ENCODE data around the gene ABI1.

Gene ABI1

DNA sequence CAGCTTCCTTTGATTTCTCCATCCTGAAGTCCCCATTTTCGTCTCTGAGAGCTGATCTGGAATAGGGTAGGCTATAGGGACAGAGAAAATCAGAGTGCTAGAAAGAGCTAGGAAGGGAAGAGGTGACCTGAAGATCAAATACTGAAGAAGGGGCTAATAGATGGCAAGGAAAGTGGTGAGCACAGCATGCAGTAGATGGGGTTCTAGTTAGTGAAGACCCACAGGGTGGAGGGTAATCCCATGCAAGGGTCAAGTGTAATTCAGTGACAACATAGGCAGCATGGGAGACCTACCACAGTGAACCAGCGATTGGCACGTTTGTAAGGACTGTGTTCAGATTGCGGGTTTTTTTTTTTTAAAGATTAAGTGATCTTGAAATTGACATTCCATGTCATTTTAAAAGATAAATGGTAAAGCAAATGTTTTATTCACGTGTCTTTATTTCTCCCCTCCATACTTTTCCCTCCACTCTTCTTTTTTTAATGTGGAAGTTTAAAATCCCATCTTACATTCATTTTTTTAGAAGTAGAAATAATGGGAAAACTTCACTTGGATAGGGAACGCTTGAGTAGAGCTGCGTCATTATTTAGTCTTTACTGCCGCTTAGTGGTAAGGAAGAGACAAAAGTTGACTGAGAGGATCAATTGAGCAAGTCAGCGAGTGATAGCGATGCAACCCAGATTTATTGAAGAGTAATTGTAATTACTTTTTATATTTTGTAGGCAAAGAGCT, 21.0 kb upstream of the ABI1 start:
- DNase-seq (ENCODE audit: extremely low read depth, low read depth) = peak; percentile 27
- no peak overlapping the region for H3K4me3 ChIP-seq (replicated peaks; ENCODE audit: low read depth, low read length)
- TF ChIP-seq, protein P1, sequence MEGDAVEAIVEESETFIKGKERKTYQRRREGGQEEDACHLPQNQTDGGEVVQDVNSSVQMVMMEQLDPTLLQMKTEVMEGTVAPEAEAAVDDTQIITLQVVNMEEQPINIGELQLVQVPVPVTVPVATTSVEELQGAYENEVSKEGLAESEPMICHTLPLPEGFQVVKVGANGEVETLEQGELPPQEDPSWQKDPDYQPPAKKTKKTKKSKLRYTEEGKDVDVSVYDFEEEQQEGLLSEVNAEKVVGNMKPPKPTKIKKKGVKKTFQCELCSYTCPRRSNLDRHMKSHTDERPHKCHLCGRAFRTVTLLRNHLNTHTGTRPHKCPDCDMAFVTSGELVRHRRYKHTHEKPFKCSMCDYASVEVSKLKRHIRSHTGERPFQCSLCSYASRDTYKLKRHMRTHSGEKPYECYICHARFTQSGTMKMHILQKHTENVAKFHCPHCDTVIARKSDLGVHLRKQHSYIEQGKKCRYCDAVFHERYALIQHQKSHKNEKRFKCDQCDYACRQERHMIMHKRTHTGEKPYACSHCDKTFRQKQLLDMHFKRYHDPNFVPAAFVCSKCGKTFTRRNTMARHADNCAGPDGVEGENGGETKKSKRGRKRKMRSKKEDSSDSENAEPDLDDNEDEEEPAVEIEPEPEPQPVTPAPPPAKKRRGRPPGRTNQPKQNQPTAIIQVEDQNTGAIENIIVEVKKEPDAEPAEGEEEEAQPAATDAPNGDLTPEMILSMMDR (IDR thresholded peaks at IDR 0.05; ENCODE audit: low read depth, low read length, missing control alignments) = peak; percentile 76

GRCh38 chr10:26879744-26880143, 19.0 kb upstream of the ABI1 start:
- TF ChIP-seq, protein P1 (IDR thresholded peaks at IDR 0.05; ENCODE audit: low read depth, low read length, missing control alignments) = no peak
- no peak for DNase-seq (ENCODE audit: extremely low read depth, low read depth)
- no peak overlapping the region for H3K4me3 ChIP-seq (replicated peaks; ENCODE audit: low read depth, low read length)

DNA sequence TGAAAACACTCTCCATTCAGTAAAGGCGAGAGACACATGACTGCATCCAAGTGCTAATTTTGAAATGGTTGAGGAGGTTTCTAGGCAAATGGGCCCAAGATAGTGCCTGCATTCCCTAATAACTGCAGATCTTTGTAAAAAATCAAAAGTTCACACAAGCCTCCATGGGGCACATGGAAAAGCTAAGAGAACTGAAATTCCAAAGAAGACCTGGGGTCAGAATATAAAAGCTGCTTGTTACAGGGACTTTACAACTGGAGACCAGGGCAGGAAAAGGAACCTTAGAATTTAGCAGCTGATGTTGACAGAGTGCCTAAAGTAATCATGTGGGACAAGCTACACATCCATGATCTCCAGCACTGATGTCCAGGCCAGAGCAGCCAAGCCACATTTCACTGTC, 10.0 kb upstream of the ABI1 start:
- H3K4me3 ChIP-seq (replicated peaks; ENCODE audit: low read depth, low read length) = no peak overlapping the region
- TF ChIP-seq, protein P1 (IDR thresholded peaks at IDR 0.05; ENCODE audit: low read depth, low read length, missing control alignments) = no peak
- DNase-seq (ENCODE audit: extremely low read depth, low read depth) = no peak

GRCh38 chr10:26869528-26869927, 8.8 kb upstream of the ABI1 start:
- TF ChIP-seq, protein P1 (IDR thresholded peaks at IDR 0.05; ENCODE audit: low read depth, low read length, missing control alignments) = no peak
- no peak overlapping the region for H3K4me3 ChIP-seq (replicated peaks; ENCODE audit: low read depth, low read length)
- DNase-seq (ENCODE audit: extremely low read depth, low read depth) = no peak

- DNase-seq (ENCODE audit: extremely low read depth, low read depth) = no peak
- TF ChIP-seq, protein P1 (IDR thresholded peaks at IDR 0.05; ENCODE audit: low read depth, low read length, missing control alignments) = no peak
- H3K4me3 ChIP-seq (replicated peaks; ENCODE audit: low read depth, low read length) = no peak overlapping the region
These were observed 2.8 kb upstream of the ABI1 start for GRCh38 chr10:26863351-26864076.

GRCh38 chr10:26861205-26861998, 644 bp upstream of the ABI1 start:
- TF ChIP-seq, protein P1 (IDR thresholded peaks at IDR 0.05; ENCODE audit: low read depth, low read length, missing control alignments) = peak; percentile 73
- 0 out of 2 replicates have a peak overlapping the region, but pooled peaks have one; percentile 1 for H3K4me3 ChIP-seq (replicated peaks; ENCODE audit: low read depth, low read length)
- no peak for DNase-seq (ENCODE audit: extremely low read depth, low read depth)
